Tibial nerve (tissue), 4 donors: Measurements from ENCODE around the gene SIPA1L3.

Source experiments
- EP300 ChIP-seq, 2 donors: sonication (generic); formaldehyde crosslinking; IDR thresholded peaks; one replicate each; pipeline ENCODE4 v1.6.1; 2017; ENCODE audit warnings: antibody characterized with exemption in 2 of 2, mild to moderate bottlenecking in 1 of 2
- POLR2A ChIP-seq, 2 donors: fragments of 450-650 bp; IDR thresholded peaks; one replicate each; pipeline ENCODE4 v1.6.1; 2017; ENCODE audit warnings: antibody characterized with exemption in 2 of 2, mild to moderate bottlenecking in 2 of 2, moderate library complexity in 2 of 2
- TF ChIP-seq, protein P1 (sequence below), 5 experiments: fragments of 200-600 bp in 3 of 5; fragments of 450-650 bp in 2 of 5; sonication (generic) in 3 of 5; IDR thresholded peaks; one replicate each; pipeline ENCODE4 v1.5.1; 2016 to 2019; ENCODE audit warnings: antibody characterized with exemption in 5 of 5, mild to moderate bottlenecking in 3 of 5, moderate library complexity in 2 of 5

DNA sequence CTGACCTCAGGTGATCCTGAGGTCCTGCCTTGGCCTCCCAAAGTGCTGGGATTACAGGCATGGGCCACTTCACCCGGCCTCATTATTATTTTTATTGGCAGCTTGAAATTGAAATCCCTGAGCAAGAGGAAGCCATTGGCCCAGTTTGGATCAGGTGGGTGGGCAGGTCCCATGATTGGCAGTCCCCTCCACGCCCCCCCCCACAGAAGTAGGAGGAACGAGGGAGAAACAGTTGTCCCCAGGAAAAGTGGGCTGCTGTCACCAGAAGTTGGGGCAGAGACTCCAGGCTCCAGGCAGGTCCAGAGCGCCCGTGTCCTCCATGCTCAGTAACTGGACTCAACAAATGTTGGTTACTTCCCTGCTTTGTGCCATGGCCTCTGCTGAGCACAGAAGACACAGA lies 70.4 kb downstream of the SIPA1L3 start:
- TF ChIP-seq, protein P1, sequence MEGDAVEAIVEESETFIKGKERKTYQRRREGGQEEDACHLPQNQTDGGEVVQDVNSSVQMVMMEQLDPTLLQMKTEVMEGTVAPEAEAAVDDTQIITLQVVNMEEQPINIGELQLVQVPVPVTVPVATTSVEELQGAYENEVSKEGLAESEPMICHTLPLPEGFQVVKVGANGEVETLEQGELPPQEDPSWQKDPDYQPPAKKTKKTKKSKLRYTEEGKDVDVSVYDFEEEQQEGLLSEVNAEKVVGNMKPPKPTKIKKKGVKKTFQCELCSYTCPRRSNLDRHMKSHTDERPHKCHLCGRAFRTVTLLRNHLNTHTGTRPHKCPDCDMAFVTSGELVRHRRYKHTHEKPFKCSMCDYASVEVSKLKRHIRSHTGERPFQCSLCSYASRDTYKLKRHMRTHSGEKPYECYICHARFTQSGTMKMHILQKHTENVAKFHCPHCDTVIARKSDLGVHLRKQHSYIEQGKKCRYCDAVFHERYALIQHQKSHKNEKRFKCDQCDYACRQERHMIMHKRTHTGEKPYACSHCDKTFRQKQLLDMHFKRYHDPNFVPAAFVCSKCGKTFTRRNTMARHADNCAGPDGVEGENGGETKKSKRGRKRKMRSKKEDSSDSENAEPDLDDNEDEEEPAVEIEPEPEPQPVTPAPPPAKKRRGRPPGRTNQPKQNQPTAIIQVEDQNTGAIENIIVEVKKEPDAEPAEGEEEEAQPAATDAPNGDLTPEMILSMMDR (IDR thresholded peaks at IDR 0.05), result no peak
- TF ChIP-seq POLR2A (IDR thresholded peaks at IDR 0.05) (no peak), EP300 (IDR thresholded peaks at IDR 0.05) (no peak)
